ENCODE measurements around the gene EFHC1.

DNA sequence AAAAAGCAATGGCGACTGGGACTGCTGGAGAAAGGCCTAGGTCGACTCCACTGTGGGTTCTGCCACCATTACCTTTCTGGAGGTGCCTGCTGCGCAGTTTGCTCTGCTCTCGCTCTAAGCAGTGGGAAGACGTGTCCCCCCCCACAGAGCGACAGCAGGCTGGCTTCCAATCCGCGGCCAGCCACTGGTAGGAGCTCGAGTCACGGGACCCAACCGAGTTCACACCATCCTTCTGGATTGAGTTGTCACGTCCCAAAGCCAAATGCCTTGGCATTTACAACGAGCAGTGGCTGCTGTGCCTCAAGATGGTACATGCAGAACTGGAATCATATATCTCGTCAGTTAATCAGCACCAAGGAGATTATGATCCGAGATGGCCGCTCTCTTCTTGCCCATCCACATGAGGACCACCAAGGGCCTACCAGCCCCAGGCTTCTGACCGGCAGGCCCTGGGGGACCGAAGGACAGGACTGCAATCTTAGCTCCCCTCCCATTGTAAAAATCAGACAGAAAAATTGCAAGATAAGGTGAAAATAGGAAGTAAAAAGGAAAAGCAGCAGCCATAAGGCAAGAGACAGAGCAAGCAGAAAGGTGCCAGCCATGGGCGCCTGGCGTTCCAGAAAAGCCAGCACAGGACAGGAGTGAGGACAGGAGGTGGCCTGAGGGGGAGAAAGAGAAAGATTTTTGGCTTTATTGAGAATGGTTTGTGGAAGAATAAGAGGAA lies 82.3 kb downstream of the EFHC1 start:
- no peak for TF ChIP-seq ZNF274 (IDR thresholded peaks at IDR 0.05; ENCODE audit: low read depth, low read length)
- no peak for TF ChIP-seq EZH2 (IDR thresholded peaks at IDR 0.05)
- no peak for TF ChIP-seq SIN3A (IDR thresholded peaks at IDR 0.05; ENCODE audit: low read depth)

Measured in HCT116 (cell line).